Left renal pelvis (tissue), 4 donors: ENCODE measurements around the gene EMCN. TPM values are rescaled to one million over a fixed set of nuclear protein-coding genes. Genes with fewer than 3 reads are reported as not detected.
A peak's percentile ranks its signal among the peaks of the same experiment; 100 is the strongest.
"Not testable (repeated sequence)": the region's sequence is repeated elsewhere in the genome, so short reads cannot be mapped to it uniquely, and the experiment has no call there.

Experiments
- DNase-seq, 4 donors: peaks; one replicate each; pipeline ENCODE4 v3.0.0-alpha.2; 2013; ENCODE audit warnings: low read depth in 4 of 4, low spot score in 3 of 4
- polyA plus RNA-seq, 4 donors: library from polyadenylated mRNA; unstranded; fragments of 120-200 nt; gene quantifications; one replicate each; pipeline ENCODE4 v1.2.1, GENCODE V29; 2013; ENCODE audit not compliant: insufficient read length in 4 of 4

Gene EMCN, protein sequence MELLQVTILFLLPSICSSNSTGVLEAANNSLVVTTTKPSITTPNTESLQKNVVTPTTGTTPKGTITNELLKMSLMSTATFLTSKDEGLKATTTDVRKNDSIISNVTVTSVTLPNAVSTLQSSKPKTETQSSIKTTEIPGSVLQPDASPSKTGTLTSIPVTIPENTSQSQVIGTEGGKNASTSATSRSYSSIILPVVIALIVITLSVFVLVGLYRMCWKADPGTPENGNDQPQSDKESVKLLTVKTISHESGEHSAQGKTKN
- 100 to 1,000 TPM in 3 of 4 donors, 10 to 100 TPM in 1; 97.8 to 189 (median 131) TPM for polyA plus RNA-seq

- peak in 1 of 4 donors; percentile 53 for DNase-seq
Observed at GRCh38 chr4:100517864-100518341, at the start of gene EMCN. EMCN (minus strand) TSS chr4:100518022; CDS start chr4:100517914, 108 bp downstream.

- no peak for DNase-seq
Observed at GRCh38 chr4:100566396-100566795, 48.6 kb upstream of the EMCN start.

DNA sequence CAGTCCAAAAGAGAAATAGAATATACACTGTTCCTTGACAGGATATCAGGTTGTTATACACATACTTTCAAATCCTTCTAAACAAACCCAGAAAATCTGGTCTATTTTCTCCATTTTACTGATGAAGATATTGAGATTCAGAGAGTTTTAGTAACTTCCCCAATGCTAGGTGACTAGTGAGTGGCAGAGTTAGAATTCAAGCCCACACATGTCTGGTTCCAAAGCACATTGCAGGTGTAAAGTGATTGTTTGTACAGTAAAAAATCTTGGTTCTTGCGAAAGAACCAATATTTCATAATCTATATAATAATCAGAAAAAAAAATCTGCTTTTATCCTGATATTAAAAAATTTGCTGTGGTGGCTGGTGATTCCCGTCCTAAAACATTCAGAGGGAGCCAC lies 39.5 kb upstream of the EMCN start:
- DNase-seq: no peak

DNA sequence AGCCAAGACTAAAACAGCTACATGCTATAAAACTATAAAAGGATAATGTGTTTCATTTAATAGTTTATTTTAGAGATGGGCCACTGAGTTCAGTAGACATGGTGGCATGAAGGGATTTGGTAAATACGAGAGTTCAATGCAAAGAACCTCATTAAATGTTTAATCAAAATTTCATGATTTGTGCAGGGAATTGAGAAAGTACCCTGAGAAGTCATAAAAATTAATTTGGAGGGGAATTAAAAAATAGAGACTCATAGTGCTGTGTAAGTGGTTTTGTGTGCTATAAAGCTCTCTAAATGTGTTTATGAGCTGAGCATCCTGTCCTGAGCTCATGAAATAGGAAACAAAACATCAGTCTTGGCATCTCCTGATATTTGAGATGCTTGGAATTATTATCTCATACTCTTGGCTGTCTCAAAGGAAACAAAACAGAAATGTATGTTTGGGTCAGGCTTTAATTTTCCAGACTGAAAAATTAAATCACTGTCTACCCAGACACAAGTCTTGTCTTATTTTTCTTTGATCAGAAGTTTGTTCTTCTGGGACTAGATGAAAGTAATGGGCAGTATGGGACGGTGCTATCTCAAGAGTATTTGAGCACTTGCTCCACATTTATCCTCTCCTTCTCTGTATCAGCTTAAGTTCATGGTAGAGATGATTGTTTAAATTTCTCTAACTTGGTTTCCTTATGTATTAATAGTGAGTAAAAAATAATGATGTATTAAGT lies 38.0 kb upstream of the EMCN start:
- DNase-seq: no peak

DNA sequence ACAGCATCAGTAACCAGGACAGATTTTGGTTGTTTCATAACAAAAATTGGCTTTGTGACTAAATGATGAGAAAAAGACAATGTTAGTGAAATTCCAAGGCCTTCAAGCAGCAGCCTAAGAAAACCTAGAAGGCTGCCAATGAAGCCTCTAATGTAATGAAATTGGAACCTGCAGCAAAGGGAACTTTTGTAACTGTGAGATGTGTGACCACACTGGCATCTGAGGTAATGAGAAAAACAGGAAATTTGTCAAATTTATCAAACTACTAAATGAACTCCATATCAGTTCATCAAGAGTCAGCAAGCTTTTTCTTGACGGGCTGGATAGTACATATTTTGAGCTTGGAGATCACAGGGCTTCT lies 30.4 kb upstream of the EMCN start:
- no peak for DNase-seq

GRCh38 chr4:100547541-100548199 lies 29.8 kb upstream of the EMCN start:
- no peak for DNase-seq

GRCh38 chr4:100545427-100545826 lies 27.6 kb upstream of the EMCN start:
- no peak for DNase-seq

DNA sequence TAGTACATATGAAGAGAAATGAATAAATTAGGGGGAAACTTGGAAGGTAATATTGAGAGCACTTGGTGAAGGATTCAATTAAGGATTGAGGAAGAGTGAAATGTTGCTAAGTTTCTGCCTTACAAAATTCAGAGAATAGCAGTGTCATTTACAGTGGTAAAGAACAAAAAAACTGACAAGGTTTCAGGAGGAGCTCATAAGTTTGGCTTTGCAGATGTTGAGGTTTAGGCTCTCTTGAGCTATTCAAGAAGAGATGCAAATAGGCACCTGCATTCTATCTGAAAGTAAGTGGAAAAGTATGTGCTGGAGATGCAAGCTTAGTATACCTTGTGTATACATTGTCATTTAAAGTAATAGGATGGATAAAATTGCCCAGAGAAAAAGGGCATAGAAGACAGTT lies 22.3 kb upstream of the EMCN start:
- no peak for DNase-seq

DNA sequence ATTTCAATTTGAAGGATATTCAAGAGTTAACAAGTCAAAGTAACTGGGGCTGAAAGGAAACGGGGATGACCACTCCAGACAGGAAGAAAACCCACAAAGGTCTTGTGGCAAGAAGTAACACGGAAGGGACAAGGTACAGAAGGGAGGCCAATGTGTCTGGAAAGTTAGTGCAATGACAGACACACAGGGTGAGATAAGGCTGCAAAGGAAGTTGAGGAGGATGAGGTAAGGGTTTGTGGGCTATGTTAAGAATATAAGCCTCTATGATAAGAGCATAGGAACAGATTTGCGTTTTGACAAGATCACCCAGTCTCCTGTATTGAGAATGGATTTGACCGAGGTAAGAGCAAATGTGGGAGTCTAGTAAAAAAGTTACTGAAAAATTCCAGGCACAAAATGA lies 21.9 kb upstream of the EMCN start:
- DNase-seq: no peak

DNA sequence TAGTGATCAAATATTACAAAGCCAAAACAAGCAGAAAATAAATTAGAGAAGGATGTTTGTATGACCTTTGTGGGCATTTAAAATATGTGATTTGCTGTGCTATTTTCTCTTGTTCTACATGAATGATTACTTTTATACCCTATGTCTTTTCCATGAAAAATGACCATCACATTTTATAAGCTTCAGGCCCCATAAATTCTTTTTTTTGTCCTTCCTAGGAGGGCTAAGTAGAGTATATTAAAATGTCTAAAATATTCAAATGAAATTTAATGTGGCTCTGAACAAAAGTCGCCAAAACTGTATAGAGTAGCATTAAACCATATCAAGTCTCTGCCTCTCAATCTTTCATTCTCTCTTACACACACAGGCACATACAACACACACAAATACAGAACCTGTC lies 15.9 kb upstream of the EMCN start:
- DNase-seq: no peak

DNA sequence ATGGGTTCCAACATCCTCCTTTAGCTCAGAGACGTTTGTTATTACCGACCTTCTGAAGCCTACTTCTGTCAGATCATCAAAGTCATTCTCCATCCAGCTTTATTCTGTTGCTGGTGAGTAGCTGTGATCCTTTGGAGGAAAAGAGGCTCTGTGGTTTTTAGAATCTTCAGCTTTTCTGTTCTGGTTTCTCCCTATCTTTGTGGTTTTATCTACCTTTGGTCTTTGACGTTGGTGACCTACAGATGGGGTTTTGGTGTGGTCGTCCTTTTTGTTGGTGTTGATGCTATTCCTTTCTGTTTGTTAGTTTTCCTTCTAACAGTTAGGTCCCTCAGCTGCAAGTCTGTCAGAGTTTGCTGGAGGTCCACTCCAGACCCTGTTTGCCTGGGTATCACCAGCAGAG lies 12.3 kb upstream of the EMCN start:
- not testable (repeated sequence) for DNase-seq

DNA sequence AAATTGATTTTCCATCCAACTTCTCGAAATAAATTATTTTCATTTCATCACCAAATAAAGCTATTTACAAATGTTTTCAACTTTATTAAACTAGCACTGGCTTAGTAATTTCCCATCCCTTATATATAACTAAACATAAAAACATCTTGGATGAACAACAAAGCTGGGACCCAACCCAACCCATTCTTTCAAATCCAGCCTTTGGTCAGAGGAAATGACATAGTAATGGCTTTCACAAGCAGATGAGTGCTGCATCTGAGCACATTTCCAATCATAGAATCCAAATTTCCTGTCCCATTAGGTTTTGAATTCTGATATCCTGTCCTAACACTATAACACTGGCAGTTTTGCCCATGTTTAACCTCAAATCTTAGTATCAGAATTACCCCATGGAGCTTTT lies 7.9 kb upstream of the EMCN start:
- DNase-seq: no peak

DNA sequence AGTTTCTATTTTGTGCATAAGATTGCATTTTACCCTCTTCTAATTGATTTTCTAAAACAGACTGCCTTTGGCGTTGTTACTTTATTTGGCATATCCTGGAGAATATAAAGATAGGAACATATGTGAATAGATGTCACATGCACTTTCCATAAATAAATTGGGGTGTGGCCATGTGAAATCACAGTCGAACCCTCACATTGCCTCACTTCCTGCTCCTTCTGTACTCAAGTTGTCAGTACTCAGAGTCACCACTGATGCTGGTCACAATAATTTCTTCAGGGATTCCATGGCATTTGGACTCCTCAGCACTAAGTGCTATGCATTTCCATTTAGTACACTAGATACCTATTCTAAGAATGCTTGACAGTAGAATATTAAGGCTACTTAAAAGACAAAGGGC lies 1.4 kb upstream of the EMCN start:
- DNase-seq: no peak

DNA sequence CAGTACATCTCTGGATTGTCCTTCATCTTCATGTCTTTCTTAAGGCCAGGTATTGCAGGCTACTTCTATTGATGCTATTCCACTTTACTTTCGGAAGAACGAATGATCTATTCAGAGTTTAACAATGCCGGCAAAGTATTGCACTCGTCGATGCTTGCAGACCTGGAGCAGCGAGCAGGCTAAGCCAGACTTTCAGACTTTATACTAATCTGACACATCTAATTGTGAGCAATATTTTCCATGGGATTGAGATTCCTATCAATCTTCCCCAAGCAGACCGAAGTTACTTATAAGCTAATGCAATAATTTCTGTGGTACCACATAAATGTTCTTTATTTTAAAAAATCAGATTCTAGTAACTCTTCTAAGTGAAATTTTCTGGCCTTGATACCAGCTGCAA lies 1.6 kb downstream of the EMCN start:
- no peak for DNase-seq

DNA sequence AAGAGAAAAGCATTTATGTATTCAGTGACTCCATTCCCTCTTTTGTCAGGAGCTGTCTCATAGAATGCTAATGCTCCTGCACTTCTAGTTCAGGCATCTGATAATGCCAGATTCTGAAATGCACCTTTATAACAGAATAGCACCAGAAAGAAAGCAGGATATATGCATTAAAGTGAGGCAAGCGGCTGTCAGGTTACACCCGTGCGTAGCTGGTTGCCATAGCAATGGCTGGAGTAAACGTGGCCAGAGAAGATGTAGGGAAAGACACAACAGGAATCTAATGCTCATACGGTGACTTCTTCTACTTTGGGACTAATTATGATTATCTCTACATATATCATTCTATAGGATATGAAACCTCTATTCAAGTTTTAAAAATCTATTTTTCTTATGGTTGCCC lies 5.9 kb downstream of the EMCN start:
- no peak for DNase-seq

DNA sequence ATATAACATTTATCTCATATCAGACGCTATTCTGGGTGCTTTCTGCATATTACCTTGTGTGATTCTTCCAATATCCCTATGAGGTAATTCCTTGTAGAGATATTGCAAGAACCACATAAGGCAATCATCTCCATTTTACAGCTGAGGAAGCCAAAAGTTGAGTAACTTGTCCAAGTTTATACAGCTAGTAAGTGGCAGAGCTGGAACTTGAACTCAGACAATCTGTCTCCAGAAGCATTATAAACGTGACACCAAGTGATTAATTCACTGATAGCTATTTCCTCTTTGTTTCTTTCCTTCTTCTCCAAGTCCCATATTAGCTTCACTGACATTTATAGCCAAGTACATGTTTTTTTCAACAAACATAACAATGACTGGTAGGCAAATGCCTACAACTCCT lies 7.3 kb downstream of the EMCN start:
- no peak for DNase-seq

DNA sequence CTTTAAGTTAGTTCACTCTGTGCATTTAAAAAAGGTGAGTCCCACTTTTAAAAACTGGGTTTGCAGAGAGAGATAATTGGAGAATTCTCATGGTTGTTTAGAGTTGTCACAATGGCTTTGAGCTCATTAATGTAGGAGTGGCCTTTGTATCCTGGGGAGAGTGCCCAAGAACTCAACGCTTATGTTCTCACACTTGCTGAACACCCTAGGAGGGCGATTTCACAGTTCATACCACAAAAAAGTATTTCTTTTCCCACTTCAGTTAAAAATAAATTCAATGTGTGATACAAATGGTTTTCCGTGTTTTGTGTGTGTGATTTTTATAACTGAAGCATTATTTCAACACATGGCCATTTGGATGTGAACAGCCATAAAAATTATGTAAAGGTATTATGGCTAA lies 8.4 kb downstream of the EMCN start:
- DNase-seq: no peak

DNA sequence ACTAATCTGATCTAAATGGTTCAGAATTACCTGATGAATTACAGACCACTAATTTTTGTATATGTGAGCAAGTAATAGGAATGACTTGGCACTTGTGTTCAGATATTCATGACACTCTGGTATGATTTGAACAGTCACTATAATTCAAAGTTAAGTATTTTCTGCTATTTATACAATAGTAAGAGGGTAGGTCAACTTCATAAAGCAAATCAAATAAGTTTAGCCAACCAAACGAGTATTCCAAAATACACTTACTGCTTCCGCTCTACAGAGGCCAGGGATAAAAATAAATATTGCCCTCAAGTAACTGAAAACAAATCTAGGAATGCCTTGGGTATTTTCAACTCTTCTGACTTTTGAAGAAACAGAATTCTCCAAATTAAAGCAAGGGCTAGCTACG lies 9.1 kb downstream of the EMCN start:
- no peak for DNase-seq

DNA sequence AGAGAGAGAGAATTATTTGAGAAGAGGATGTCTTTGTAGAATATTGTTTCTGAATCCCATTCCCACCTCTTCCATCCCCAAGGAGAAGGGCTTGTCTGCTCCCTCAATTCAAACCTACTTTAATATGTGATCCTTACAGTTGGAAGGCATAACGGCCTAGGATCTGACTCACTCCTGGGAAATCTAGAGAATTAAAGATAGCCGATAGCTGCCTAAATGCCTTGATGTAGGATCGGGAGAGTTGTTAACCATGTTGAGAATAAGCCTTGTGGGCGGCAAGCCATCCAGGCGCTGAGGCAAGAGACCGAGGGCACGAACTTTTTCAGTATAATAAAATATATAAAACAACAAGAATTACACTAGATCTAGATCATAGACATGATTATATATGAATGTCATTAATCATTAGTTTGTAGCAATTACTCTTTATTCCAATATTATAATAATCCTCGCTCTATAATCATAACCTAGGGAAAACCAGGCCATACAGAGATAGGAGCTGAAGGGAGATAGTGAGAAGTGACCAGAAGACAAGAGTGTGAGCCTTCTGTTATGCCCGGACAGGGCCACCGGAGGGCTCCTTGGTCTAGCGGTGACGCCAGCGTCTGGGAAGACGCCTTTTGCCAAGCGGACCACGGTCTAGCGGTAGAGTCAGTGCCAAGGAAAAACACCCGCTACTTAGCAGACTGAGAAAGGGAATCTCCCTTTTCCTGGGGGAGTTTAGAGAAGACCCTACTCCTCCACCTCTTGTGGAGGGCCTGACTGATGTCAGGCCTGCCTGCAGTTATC lies 13.5 kb downstream of the EMCN start:
- no peak for DNase-seq

- no peak for DNase-seq
Observed at GRCh38 chr4:100497791-100498190, 20.0 kb downstream of the EMCN start.

- no peak for DNase-seq
Observed at GRCh38 chr4:100495074-100495473, 22.7 kb downstream of the EMCN start.
